Bone marrow (tissue), 2 donors: ENCODE data around the gene REPS2.
"Not testable (repeated sequence)": the region's sequence is repeated elsewhere in the genome, so short reads cannot be mapped to it uniquely, and the experiment has no call there.

Source experiments
- DNase-seq, 2 donors: peaks; one replicate each; lab custom pipeline; 2025; lab: John Stamatoyannopoulos, UW

Gene REPS2

DNA sequence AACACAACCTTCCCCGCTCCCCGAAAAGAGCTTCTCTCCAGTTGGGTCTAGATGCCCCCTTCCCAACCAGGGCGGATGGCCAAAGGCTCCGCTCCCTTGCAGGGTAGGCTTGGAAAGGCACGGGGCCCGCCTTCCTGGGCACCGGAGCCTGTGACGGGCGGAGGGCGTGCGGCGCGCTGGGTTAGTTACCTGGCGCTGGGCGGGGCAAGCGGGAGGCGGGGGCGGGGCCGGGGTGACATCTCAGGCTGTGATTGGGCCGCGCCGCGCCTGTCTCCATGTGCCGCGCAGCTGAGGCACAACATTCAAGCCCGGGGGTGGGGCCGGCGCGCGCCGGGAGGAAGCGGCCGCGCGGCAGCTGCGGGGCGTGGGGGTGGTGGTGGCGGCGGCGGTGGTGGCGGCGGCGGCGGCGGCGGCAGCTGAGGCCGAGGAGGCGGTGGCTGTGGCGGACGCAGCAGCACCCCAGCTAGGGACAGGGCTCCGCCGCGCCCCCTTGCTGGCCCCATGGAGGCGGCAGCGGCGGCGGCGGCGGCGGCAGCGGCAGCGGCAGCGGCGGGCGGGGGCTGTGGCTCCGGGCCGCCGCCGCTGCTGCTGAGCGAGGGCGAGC lies at the start of gene REPS2:
TSS of gene REPS2 (plus strand) at position 298 of the 604 bp plus-strand sequence. CDS start at position 502, 204 bp downstream.
- DNase-seq = peak in 1 of 2 donors; percentile 17

- no peak for DNase-seq
Measured at GRCh38 chrX:16897445-16897844, 49.0 kb upstream of the REPS2 start.

- DNase-seq = peak in 1 of 2 donors; percentile 21
Measured at GRCh38 chrX:16903274-16904022, 43.0 kb upstream of the REPS2 start.

DNA sequence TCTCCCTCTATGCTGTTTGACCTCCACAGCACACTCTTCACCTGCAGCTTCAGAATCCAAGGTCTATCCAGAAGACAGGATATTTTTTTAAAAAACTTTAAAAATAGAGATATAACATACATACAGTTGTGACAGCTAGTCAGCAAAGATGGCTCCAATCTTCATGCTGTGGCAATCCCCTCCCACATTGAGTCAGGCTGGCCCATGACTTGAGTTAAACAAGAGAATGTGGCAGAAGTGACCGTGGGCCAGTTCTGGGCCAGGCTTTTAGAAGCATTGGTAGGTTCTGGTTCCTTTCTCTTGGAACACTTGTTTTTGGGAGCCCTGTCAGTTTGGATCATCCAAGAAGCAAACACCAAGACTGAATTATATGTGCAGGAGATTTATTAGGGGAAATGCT lies 36.1 kb upstream of the REPS2 start:
- DNase-seq = no peak

- peak in 1 of 2 donors; percentile 49 for DNase-seq
Measured at GRCh38 chrX:16914058-16914457, 32.4 kb upstream of the REPS2 start.

DNA sequence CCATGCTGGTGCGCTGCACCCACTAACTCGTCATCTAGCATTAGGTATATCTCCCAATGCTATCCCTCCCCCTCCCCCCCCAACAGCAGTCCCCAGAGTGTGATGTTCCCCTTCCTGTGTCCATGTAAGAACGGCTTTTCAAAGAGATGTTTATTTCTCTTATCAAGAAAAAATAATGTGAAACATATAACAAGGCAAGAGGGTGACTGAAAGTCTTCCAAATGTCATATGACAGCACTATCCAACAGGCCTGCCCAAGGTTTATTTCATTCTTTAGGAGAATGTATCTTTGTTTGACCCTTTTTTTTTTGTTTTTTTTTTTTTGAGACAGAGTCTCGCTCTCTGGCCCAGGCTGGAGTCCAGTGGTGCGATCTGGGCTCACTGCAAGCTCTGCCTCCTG lies 29.9 kb upstream of the REPS2 start:
- DNase-seq = no peak

- DNase-seq = no peak
Measured at GRCh38 chrX:16917120-16917519, 29.3 kb upstream of the REPS2 start.

DNA sequence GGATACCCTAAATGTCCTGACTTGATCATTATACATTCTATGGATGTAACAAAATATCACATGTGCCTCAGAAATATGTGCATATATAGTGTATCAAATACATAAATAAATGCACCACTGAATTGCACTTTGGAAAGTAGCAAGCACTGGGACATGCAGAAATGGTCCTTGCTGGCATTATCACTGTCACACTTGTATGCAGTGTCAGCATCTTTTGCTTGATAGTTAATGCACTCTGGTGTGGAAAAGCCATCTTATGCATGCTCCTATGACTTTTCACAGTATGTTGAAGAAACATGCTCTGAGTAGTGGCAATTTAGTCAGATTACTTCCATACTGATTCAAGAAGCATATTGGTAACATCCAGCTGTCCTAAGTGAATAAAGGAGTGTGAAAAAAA lies 27.5 kb upstream of the REPS2 start:
- no peak for DNase-seq

DNA sequence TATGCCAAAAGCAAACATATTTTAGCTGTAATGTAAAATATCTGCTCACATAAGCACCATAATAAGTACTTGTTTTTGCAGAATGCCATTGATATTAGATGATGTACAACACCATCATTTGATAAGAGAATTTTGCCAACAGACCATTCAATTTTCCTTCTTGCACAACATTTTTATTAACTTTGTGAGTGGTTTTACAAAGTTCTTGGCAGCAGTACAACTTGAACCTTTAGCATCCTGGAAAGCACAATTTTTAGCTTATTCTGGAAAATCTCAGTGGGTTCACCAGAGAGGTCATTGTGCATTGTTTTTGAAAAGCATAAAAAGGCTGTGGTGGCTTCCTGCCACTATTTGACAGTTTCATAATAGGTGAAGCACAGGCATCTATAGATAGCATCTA lies 26.4 kb upstream of the REPS2 start:
- DNase-seq = no peak

DNA sequence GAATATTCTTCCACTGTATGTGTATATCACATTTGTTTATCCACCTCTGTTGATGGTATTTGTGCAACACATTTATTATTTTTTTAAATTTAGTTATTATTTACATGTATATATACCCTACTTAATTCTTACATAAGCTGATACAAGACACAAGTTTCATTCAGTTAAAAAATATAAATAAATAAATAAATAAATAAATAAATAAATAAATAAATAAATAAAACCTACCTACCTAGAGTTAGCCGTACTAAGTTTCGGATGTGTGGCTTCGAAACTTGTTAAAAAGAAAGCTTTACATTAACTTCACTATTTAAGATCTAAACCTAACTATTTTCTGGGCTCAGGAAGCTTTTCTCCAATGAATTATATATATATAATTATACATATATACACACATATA lies 23.3 kb upstream of the REPS2 start:
- DNase-seq = no peak

GRCh38 chrX:16924631-16925480 lies 21.6 kb upstream of the REPS2 start:
- DNase-seq = no peak

- DNase-seq = no peak
Measured at GRCh38 chrX:16930392-16930791, 16.1 kb upstream of the REPS2 start.

GRCh38 chrX:16931371-16931770 lies 15.1 kb upstream of the REPS2 start:
- no peak for DNase-seq

DNA sequence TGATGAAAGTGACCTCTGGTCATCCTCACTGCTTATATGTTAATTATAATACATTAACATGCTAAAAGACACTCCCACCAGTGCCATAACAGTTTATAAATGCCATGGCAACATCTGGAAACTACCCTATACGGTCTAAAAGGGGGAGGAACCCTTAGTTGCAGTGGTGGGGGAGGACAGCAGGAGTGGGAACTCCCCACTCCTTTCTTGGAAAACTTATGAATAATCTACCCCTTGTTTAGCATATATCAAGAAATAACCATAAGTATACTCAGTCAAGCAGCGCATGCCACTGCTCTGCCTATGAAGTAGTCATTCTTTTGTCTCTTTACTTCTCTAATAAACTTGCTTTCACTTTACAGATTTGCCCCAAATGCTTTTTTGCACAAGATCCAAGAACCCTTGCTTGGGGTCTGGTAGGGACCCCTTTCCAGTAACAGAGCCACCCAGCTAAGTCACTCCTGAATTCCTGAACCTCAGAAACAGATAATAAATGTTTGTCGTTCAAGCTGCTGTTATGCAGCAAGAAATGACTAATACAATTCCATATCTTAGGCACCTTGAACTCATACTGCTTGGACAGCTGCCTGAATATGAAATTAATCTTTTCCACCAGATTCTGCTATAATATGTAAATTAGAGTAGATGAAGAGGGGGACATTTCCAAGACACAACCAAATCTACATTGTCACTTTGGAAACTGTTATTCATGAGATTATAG lies 14.4 kb upstream of the REPS2 start:
- DNase-seq = no peak

GRCh38 chrX:16934185-16934584 lies 12.3 kb upstream of the REPS2 start:
- DNase-seq = no peak

GRCh38 chrX:16946971-16947562 lies 609 bp downstream of the REPS2 start:
- no peak for DNase-seq

DNA sequence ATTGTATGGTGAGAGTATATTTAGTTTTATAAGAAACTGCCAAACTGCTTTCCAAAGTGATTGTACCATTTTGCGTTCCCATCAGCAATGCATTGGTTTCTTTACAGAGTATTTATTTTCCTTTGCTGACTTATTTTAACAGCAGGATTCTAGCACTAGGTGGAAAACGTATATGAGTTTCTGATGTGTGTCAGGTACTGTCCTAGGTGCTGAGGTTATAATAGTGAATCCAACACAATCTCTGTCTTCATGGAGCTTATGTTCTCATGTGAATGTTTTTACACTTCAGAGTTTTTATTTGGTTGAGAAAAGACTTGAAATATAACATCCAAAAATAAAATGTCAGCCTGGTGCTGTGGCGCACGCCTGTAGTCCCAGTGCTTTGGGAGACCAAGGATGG lies 4.0 kb downstream of the REPS2 start:
- DNase-seq = no peak

DNA sequence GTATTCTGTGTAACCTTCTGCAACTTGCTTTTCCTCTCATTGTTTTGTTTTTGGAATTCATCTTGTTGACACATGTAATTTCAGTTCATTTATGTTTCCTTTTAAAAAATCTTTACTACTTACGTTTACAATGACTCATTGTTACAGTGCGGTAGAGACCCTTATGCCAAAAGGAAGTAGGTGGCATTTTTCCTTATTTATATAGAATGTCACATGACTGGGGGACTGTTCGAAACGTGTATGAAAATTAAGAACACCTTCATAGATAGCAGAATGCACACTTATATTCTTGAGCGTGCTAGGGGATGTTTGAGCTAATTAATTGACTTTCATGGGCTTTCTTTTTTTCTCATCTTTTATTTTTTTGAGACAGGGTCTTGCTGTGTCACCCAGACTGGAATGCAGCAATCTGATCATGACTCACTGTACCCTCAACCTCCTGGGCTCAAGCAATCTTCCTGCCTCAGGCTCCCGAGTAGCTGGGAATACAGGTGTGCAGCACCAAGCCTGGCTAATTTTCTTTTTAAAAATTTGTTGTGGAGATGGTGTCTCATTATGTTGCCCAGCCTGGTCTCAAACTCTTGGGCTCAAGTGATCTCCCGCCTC lies 7.3 kb downstream of the REPS2 start:
- peak in 1 of 2 donors; percentile 12 for DNase-seq

- no peak for DNase-seq
Measured at GRCh38 chrX:16957751-16958150, 11.3 kb downstream of the REPS2 start.

- no peak for DNase-seq
Measured at GRCh38 chrX:16958356-16958755, 11.9 kb downstream of the REPS2 start.

DNA sequence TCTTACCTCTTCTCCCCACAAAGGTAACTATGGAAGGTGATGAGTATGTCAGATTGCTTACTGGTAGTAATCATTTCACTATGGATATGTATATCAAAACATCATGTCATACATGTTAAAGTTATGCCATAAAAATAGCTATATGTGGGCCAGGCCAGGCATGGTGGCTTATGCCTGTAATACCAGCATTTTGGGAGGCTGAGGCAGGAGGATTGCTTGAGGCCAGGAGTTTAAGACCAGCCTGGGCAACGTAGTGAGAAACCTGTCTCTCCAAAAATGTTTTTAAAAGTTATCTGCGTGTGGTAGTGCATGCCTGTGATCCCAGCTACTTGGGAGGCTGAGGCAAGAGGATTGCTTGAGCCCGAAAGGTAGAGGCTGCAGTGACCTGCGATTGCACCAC lies 16.2 kb downstream of the REPS2 start:
- DNase-seq = not testable (repeated sequence)
